Measurements from ENCODE around the gene TMCO6.
"Not testable (repeated sequence)": the region's sequence is repeated elsewhere in the genome, so short reads cannot be mapped to it uniquely, and the experiment has no call there.

TMCO6 gene

GRCh38 chr5:140631036-140631417 is 8.2 kb upstream of the TMCO6 start:
- no peak for DNase-seq

GRCh38 chr5:140631831-140632365 is 7.4 kb upstream of the TMCO6 start:
- no peak for DNase-seq

- DNase-seq, result no peak
These were observed 6.8 kb upstream of the TMCO6 start for GRCh38 chr5:140632366-140633020.

- DNase-seq, result no peak
These were observed 6.2 kb upstream of the TMCO6 start, which contains the start of gene CD14 for GRCh38 chr5:140633021-140633471. CD14 (minus strand) TSS chr5:140633175; CDS start chr5:140633071, 104 bp downstream.

- no peak for DNase-seq
These were observed 5.8 kb upstream of the TMCO6 start for GRCh38 chr5:140633501-140633900.

GRCh38 chr5:140634103-140634502 is 5.1 kb upstream of the TMCO6 start:
- no peak for DNase-seq

GRCh38 chr5:140635291-140636257 is 3.7 kb upstream of the TMCO6 start:
- DNase-seq, result no peak

GRCh38 chr5:140637371-140638100 is 1.7 kb upstream of the TMCO6 start:
- DNase-seq, result no peak

- DNase-seq, result not testable (repeated sequence)
These were observed 428 bp upstream of the TMCO6 start for GRCh38 chr5:140638898-140639147.

GRCh38 chr5:140641716-140642115 is 2.5 kb downstream of the TMCO6 start:
- no peak for DNase-seq

GRCh38 chr5:140642718-140643117 is 3.5 kb downstream of the TMCO6 start:
- DNase-seq, result no peak

- no peak for DNase-seq
These were observed 7.8 kb downstream of the TMCO6 start for GRCh38 chr5:140647042-140647419.

GRCh38 chr5:140658870-140659269 is 19.6 kb downstream of the TMCO6 start:
- DNase-seq, result no peak

GRCh38 chr5:140660371-140660770 is 21.1 kb downstream of the TMCO6 start:
- not testable (repeated sequence) for DNase-seq

- DNase-seq, result no peak
These were observed 24.7 kb downstream of the TMCO6 start for GRCh38 chr5:140664030-140664358.

- DNase-seq, result peak; percentile 90
These were observed 25.3 kb downstream of the TMCO6 start, which contains the start of gene WDR55 for GRCh38 chr5:140664359-140665119. WDR55 (plus strand) TSS chr5:140664904; CDS start chr5:140664913, 9 bp downstream.

- not testable (repeated sequence) for DNase-seq
These were observed 31.8 kb downstream of the TMCO6 start for GRCh38 chr5:140671035-140671434.

GRCh38 chr5:140671472-140672125 is 32.3 kb downstream of the TMCO6 start:
- DNase-seq, result no peak

- DNase-seq, result no peak
These were observed 33.4 kb downstream of the TMCO6 start for GRCh38 chr5:140672455-140673186.

- DNase-seq, result no peak
These were observed 34.1 kb downstream of the TMCO6 start, which contains the start of gene DND1 for GRCh38 chr5:140673187-140673976. DND1 (minus strand) TSS chr5:140673576; CDS start chr5:140673542, 34 bp downstream.

Data from NK-92 treated with Interleukin-12 subunit alpha and Interleukin-12 subunit beta, amount 100 ng/mL, for 24 hours (cell line).